HEK293 (cell line): ENCODE data around the gene UBE2D1.

ENCODE experiments used
- ZNF184 ChIP-seq: fragments of 450-650 bp; IDR thresholded peaks from 2 replicates; pipeline ENCODE4 v1.5.1; 2018; ENCODE audit warnings: missing biosample characterization, mild to moderate bottlenecking, missing genetic modification characterization
- ZNF24 ChIP-seq: fragments of 450-650 bp; formaldehyde crosslinking; IDR thresholded peaks from 2 replicates; pipeline ENCODE4 v1.5.1; 2016; ENCODE audit warnings: missing biosample characterization, missing genetic modification characterization
- ZNF335 ChIP-seq: fragments of 450-650 bp; formaldehyde crosslinking; conservative IDR thresholded peaks from 2 replicates; pipeline ENCODE4 v1.5.1; 2016; ENCODE audit warnings: missing biosample characterization, missing genetic modification characterization

DNA sequence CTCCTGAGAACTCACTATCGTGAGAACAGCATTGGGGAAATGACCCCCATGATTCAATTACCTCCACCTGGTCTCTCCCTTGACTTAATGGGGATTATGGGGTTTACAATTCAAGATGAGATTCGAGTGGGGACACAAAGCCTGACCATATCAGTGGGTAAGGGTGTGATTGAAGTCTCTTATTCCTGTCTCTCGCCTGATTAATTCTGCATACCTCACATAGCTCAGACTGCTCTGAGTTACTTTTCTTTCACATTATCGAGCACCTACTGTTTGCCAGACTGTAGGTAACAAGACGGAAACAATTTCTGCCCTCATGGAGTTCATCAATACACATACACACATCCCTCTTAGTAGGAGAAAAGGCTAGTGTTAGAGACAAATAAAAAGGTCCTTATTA, 40.8 kb upstream of the UBE2D1 start:
- TF ChIP-seq ZNF335 (tag by site-specific recombination) (no peak), ZNF24 (tag by site-specific recombination) (no peak), ZNF184 (tag by site-specific recombination) (no peak)
